Esophagus squamous epithelium (tissue), 5 donors: ENCODE results near the gene CACYBP. TPM values are rescaled to one million over a fixed set of nuclear protein-coding genes. Genes with fewer than 3 reads are reported as not detected.

ENCODE experiments used
- DNase-seq: peaks from one replicate; lab custom pipeline; 2025; lab: John Stamatoyannopoulos, UW
- H3K27ac ChIP-seq, 4 donors: fragments of 200-600 bp; sonication (generic); one replicate each; pipeline ENCODE4 v1.5.1; 2016 to 2019; ENCODE audit warnings: mild to moderate bottlenecking in 1 of 4
- H3K27me3 ChIP-seq, 4 donors: fragments of 200-600 bp; sonication (generic); 1 replicate in 3 of 4; 2 replicates in 1 of 4; pipeline versions ENCODE4 v1.5.1 to v1.6.0; 2017 to 2021; ENCODE audit warnings: antibody characterized with exemption in 1 of 4
- H3K36me3 ChIP-seq, 3 donors: fragments of 200-600 bp; sonication (generic); one replicate each; pipeline ENCODE4 v1.5.1; 2016 to 2019
- H3K4me1 ChIP-seq, 3 donors: fragments of 200-600 bp; sonication (generic); one replicate each; pipeline ENCODE4 v1.5.1; 2017 to 2019
- H3K4me3 ChIP-seq, 4 donors: fragments of 200-600 bp; sonication (generic); 1 replicate in 3 of 4; 2 replicates in 1 of 4; pipeline ENCODE4 v1.5.1; 2016 to 2019; ENCODE audit warnings: mild to moderate bottlenecking in 2 of 4, moderate library complexity in 1 of 4
- H3K9me3 ChIP-seq, 3 donors: fragments of 200-600 bp; sonication (generic); one replicate each; pipeline ENCODE4 v1.5.1; 2016 to 2019
- POLR2A ChIP-seq, 4 donors: fragments of 450-650 bp; IDR thresholded peaks; one replicate each; pipeline ENCODE4 v1.6.1; 2017; ENCODE audit warnings: antibody characterized with exemption in 4 of 4, mild to moderate bottlenecking in 4 of 4, moderate library complexity in 3 of 4
- WGBS, 2 donors: methylation state at CpG; one replicate each; pipeline ENCODE4 v1.1.5; 2018; 5-methylcytosine and 5-hydroxymethylcytosine counted together
- intact Hi-C: fragments of 100-400 bp; cut with DNase I; formaldehyde crosslinking; loops from one replicate; pipeline ENCODE4 v1.15.0; 2022
- total RNA-seq, 4 donors: library from RNA; depleted of rRNA; stranded (reverse); fragments of >200 nt; gene quantifications; one replicate each; pipeline ENCODE4 v1.1.0, GENCODE V29; 2016
- TF ChIP-seq, protein P1 (sequence below), 6 experiments: fragments of 450-650 bp in 4 of 6; fragments of 200-600 bp in 2 of 6; sonication (generic) in 2 of 6; IDR thresholded peaks; one replicate each; pipeline ENCODE4 v1.5.1; 2016 to 2019; ENCODE audit warnings: antibody characterized with exemption in 6 of 6, mild to moderate bottlenecking in 4 of 6, moderate library complexity in 4 of 6
- donor health status: DM: yes; HTN: yes; CAD: no.

The CACYBP gene
- total RNA-seq, 4 donors from 2014 or later: 66.9 to 92.5 (median 82.1) TPM

DNA sequence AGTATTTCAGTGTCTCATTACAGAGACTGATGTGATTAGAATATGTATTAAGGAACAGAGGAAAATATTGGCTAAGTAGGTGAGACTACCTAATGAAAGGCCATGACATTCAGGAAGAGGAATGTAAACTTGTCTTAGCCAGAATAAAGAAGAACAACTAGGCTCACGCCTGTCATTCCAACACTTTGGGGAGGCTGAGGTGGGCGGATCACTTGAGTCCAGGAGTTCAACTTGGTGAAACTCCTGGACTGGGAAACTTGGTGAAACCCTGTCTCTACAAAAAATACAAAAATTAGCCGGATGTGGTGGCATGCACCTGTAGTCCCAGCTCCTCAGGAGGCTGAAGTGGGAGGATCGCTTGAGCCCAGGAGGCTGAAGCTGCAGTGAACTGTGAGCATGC, 14.8 kb upstream of the CACYBP start:
- no peaks in the 10 kb centered on the region for H3K9me3 ChIP-seq
- peaks cover 0 to 91% (median 0%) of the 10 kb centered on the region in 3 donors for H3K36me3 ChIP-seq
- no peak overlapping the region for H3K4me3 ChIP-seq
- WGBS, 2 donors: 94% methylated on average over 4 of the region's 4 CpGs
- intact Hi-C loops: loop anchor here (10.0 kb wide), 2 partner anchors 100 to 210 kb away; no protein-coding TSS in a partner anchor
- TF ChIP-seq, protein P1, sequence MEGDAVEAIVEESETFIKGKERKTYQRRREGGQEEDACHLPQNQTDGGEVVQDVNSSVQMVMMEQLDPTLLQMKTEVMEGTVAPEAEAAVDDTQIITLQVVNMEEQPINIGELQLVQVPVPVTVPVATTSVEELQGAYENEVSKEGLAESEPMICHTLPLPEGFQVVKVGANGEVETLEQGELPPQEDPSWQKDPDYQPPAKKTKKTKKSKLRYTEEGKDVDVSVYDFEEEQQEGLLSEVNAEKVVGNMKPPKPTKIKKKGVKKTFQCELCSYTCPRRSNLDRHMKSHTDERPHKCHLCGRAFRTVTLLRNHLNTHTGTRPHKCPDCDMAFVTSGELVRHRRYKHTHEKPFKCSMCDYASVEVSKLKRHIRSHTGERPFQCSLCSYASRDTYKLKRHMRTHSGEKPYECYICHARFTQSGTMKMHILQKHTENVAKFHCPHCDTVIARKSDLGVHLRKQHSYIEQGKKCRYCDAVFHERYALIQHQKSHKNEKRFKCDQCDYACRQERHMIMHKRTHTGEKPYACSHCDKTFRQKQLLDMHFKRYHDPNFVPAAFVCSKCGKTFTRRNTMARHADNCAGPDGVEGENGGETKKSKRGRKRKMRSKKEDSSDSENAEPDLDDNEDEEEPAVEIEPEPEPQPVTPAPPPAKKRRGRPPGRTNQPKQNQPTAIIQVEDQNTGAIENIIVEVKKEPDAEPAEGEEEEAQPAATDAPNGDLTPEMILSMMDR (IDR thresholded peaks at IDR 0.05): no peak
- no peak for TF ChIP-seq POLR2A (IDR thresholded peaks at IDR 0.05)
- DNase-seq: no peak
- peaks cover 0 to 4% (median 0%) of the 10 kb centered on the region in 3 donors for H3K4me1 ChIP-seq
- no peaks in the 10 kb centered on the region for H3K27me3 ChIP-seq
- H3K27ac ChIP-seq: no peak overlapping the region

DNA sequence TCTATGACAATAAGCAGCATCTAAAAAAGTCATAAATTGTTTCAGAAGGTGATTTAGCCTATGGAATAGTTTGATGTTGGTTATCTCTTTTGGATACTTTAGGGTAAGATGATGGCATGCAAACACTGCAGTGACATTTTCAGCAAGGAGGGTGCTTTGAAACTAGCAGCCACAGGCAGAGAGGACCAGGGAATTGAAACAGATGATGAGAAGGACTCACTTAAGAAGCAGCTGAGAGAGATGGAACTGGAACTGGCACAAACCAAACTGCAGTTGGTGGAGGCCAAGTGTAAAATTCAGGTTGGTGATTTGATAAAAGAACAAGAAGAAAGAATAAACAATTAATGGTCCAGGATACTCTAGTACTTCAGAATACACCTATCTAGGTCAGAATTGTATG, 11.2 kb upstream of the CACYBP start:
- no peaks in the 10 kb centered on the region for H3K27me3 ChIP-seq
- DNase-seq: no peak
- peaks cover 0 to 66% (median 0%) of the 10 kb centered on the region in 3 donors for H3K36me3 ChIP-seq
- TF ChIP-seq, protein P1 (IDR thresholded peaks at IDR 0.05): no peak
- TF ChIP-seq POLR2A (IDR thresholded peaks at IDR 0.05): no peak
- H3K4me1 ChIP-seq: peaks cover 0 to 13% (median 0%) of the 10 kb centered on the region in 3 donors
- intact Hi-C loops: loop anchor here (10.0 kb wide), 2 partner anchors 104 to 214 kb away; no protein-coding TSS in a partner anchor
- H3K27ac ChIP-seq: no peak overlapping the region
- no peak overlapping the region for H3K4me3 ChIP-seq
- no peaks in the 10 kb centered on the region for H3K9me3 ChIP-seq

DNA sequence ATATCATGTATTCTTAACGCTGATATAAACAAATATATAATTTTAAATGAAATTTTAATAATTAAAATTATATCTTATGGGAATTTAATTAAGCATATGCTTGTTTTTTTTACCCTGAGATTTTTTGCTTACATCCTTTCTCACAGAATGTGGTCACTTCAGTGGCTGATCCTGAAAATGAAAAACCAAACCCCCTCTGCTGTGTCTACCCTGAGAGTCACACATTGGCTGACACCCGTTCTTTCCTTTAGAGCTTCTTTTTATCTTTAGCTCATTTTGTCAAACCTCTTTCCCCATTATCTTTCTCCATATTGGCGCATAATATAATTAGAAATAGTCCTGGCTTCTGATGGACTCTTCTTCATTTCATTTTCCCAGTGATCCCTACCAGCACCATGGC, 10.8 kb upstream of the CACYBP start:
- H3K27ac ChIP-seq: no peak overlapping the region

DNA sequence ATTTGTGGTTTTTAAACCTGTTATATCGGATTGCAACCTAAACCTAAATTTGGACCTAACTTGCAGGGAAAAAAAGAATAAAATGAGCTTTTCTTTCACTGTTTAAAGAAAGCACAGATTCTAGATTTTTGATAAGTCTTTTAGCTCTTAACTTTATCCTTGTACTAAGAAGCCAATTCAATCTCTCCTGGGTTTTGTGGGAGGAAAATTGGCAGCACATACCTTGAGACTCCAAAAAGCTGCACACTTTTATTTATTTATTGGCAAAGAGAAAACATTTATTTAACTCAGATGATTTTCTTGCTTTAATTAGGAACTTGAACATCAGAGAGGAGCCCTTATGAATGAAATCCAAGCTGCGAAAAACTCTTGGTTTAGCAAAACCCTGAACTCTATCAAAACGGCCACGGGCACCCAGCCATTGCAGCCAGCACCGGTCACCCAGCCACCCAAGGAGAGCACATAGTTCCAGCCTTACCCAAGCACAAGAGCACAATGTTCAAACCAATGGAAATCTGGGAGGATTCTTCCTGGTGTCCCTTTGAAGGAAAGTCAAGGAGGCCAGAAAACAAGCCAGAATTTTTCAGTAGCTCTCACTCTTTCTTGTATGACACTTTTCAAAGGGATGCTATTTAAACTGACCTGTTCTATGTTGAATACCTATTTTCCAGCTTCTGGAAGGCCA, 10.1 kb upstream of the CACYBP start:
- DNase-seq: no peak
- peaks cover 0 to 55% (median 0%) of the 10 kb centered on the region in 3 donors for H3K36me3 ChIP-seq

More for the DNA sequence above, 10.8 kb upstream of the CACYBP start:
- H3K36me3 ChIP-seq: peaks cover 0 to 62% (median 0%) of the 10 kb centered on the region in 3 donors
- no peaks in the 10 kb centered on the region for H3K27me3 ChIP-seq
- TF ChIP-seq, protein P1 (IDR thresholded peaks at IDR 0.05): no peak
- no peak for TF ChIP-seq POLR2A (IDR thresholded peaks at IDR 0.05)
- WGBS, 2 donors: 86 to 90% methylated on average over 3 of the region's 3 CpGs
- no peak overlapping the region for H3K4me3 ChIP-seq
- H3K9me3 ChIP-seq: no peaks in the 10 kb centered on the region
- H3K4me1 ChIP-seq: peaks cover 0 to 13% (median 0%) of the 10 kb centered on the region in 3 donors
- intact Hi-C loops: loop anchor here (10.0 kb wide), 2 partner anchors 104 to 214 kb away; no protein-coding TSS in a partner anchor
- DNase-seq: no peak

More for the DNA sequence above, 10.1 kb upstream of the CACYBP start:
- 82 to 86% methylated on average over 5 of the region's 5 CpGs for WGBS, 2 donors
- intact Hi-C loops: loop anchor here (10.0 kb wide), 2 partner anchors 105 to 215 kb away; no protein-coding TSS in a partner anchor
- no peak for TF ChIP-seq POLR2A (IDR thresholded peaks at IDR 0.05)
- TF ChIP-seq, protein P1 (IDR thresholded peaks at IDR 0.05): no peak
- no peaks in the 10 kb centered on the region for H3K27me3 ChIP-seq
- no peaks in the 10 kb centered on the region for H3K9me3 ChIP-seq
- H3K4me3 ChIP-seq: peak overlapping the region in 1 of 4 donors; percentile 68
- peaks cover 0 to 13% (median 0%) of the 10 kb centered on the region in 3 donors for H3K4me1 ChIP-seq
- peak overlapping the region; percentile 65 to 83 (median 81) for H3K27ac ChIP-seq
